Ovary (tissue), 3 donors: ENCODE measurements around the gene BFSP2.

Experiments used
- POLR2A ChIP-seq: fragments of 450-650 bp; IDR thresholded peaks from one replicate; pipeline ENCODE4 v1.6.1; 2017; ENCODE audit warnings: antibody characterized with exemption, mild to moderate bottlenecking, moderate library complexity
- TF ChIP-seq, protein P1 (sequence below), 3 donors: fragments of 450-650 bp in 2 of 3; fragments of 200-600 bp in 1 of 3; IDR thresholded peaks; one replicate each; pipeline versions ENCODE4 v1.5.1 to v1.8.0; 2016 to 2022; ENCODE audit warnings: antibody characterized with exemption in 3 of 3, mild to moderate bottlenecking in 1 of 3
- donor health status: DM: no; HTN: no; CAD: no.

DNA sequence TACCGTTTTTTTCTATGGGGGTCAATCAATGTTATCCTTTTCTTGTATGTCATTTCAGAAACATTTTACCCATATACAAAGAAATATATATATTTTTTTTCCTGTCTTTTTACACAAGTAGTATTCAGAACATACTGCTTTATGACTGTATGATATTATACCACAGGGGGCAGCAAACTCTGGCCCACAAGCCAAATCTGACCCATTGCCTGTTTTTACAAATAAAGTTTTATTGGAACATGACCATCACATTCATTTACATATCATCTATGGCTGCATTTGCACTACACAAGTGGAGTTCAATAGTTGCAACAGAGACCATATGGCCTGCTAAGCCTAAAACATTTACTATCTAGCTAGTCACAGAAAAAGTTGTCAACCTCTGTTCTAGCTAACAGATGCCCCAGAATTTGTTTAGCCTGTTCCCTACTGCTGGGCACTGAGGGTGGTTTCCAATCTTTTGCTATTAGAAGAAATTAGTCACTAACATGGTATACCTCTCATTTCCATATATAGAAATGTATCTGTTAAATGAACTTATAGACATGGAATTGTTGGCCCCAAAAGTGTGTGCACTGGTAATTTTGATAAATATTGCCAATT is 57.7 kb downstream of the BFSP2 start:
- TF ChIP-seq, protein P1, sequence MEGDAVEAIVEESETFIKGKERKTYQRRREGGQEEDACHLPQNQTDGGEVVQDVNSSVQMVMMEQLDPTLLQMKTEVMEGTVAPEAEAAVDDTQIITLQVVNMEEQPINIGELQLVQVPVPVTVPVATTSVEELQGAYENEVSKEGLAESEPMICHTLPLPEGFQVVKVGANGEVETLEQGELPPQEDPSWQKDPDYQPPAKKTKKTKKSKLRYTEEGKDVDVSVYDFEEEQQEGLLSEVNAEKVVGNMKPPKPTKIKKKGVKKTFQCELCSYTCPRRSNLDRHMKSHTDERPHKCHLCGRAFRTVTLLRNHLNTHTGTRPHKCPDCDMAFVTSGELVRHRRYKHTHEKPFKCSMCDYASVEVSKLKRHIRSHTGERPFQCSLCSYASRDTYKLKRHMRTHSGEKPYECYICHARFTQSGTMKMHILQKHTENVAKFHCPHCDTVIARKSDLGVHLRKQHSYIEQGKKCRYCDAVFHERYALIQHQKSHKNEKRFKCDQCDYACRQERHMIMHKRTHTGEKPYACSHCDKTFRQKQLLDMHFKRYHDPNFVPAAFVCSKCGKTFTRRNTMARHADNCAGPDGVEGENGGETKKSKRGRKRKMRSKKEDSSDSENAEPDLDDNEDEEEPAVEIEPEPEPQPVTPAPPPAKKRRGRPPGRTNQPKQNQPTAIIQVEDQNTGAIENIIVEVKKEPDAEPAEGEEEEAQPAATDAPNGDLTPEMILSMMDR (IDR thresholded peaks at IDR 0.05): no peak
- TF ChIP-seq POLR2A: no peak
